ENCODE data around the gene WDR37.

Gene WDR37

DNA sequence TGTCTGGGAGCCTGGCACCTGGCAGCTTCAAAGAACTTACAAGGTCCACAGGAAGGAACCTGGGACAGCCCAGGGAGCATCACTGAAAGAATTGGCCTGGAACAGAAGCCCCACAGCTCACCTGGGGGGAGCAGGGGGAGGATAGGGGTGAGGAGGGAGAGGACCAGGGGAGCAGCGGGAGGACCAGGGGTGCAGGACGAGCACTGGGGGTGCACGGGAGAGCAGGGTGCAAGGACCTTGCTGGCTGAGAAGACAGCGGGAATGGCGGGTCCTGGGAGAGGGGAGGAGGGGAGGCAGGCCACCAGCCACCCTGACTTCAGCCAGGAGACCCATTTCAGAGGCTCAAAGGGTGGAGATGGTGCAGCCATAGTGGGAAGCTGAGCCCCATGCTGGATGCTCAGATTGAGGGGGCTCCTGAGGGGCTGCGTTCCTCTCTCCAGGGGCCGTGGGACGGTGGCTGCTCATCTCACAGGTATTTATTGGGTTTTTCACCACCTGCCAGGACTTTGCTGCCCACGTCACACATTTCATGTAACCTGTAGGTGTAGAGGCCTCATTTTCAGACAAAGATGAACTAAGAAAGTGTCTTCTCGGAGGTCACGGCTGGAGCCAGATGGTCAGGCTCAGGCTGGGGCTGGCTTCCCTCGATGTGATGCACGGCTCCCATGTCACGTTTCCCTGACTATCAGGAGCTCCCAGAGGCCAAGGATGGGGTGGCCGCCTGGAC is 110.1 kb downstream of the WDR37 start:
- DNase-seq (ENCODE audit: low spot score), result no peak
- in situ Hi-C loops (cut with MboI; ENCODE audit: low sequenced_read_pairs, unreplicated experiment), result no loop called here
- TF ChIP-seq CTCF (IDR thresholded peaks at IDR 0.05; ENCODE audit: borderline replicate concordance, control extremely low read depth, extremely low read depth, insufficient read depth, missing control alignments), result no peak

DNA sequence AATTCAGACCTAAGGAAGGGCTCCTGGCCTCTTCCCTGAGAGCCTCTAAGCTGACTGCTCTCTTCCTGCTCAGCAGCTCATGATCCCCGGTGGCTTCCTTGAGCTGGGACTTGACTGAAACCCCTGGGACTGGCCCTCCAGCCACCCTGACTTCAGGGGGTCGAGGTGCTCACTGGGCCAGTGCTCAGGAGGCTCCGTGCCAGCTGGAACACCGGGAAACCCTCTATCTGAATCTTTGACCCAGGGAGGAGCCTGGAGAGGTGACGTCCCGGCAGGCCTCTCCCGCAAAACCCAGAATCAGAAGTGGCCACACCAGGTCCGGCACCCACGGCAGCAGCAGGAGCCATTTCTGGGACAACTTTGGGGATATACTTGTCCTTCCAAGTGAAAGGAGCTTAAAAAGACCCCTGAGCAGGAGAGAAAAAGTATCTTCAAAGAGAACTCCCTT is 110.7 kb downstream of the WDR37 start:
- in situ Hi-C loops (cut with MboI; ENCODE audit: low sequenced_read_pairs, unreplicated experiment), result no loop called here
- TF ChIP-seq CTCF (IDR thresholded peaks at IDR 0.05; ENCODE audit: borderline replicate concordance, control extremely low read depth, extremely low read depth, insufficient read depth, missing control alignments), result no peak
- no peak for DNase-seq (ENCODE audit: low spot score)

DNA sequence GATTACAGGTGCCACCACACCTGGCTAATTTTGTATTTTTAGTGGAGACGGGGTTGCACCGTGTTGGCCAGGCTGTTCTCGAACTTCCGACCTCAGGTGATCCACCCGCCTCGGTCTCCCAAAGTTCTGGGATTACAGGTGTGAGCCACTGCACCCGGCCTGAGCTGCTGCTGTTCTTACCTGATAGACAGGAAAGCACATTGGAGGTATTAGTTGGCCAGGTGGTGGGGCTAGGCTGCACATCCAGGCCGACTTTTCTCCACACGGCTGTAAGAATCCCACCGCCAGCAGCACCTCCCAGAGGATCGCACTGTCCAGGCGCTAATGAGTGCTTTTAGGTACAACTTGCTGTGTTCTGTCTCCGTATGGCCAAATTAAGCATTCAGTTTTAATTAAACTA is 112.6 kb downstream of the WDR37 start:
- TF ChIP-seq CTCF (IDR thresholded peaks at IDR 0.05; ENCODE audit: borderline replicate concordance, control extremely low read depth, extremely low read depth, insufficient read depth, missing control alignments), result no peak
- no peak for DNase-seq (ENCODE audit: low spot score)
- in situ Hi-C loops (cut with MboI; ENCODE audit: low sequenced_read_pairs, unreplicated experiment), result no loop called here

DNA sequence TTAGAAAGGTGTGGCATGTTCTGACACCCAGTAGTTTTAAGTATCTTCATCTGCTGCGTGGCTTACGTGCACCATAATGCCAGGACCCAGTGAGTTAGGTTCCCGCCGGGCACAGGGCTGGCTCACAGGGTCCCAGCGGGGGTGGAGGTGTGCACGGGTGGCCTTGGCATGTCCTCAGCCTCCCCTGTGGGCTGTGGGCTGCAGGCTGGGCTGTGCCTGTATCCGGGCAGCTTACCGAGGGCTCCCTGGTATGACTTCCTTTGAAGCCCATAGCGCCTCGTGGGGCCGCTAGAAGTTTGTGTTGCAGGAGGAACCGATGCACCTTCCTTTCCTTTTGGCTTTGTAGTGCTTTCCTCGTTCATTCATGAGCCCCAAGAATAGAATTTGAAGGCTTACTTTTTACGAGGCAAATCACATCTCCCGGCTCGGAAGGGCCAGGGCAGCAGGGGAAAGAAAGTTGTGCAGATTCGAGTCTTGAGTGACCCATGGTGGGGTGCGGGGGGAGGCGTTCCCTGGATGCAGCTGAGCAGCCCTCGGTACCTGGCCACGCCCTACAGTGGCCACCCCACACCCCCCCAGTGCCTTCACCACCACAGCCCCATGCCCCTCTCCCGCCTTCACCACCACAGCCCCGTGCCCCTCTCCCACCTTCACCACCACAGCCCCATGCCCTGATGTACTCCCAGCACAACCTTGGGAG is 113.2 kb downstream of the WDR37 start:
- in situ Hi-C loops (cut with MboI; ENCODE audit: low sequenced_read_pairs, unreplicated experiment), result no loop called here
- DNase-seq (ENCODE audit: low spot score), result no peak
- TF ChIP-seq CTCF (IDR thresholded peaks at IDR 0.05; ENCODE audit: borderline replicate concordance, control extremely low read depth, extremely low read depth, insufficient read depth, missing control alignments), result no peak

DNA sequence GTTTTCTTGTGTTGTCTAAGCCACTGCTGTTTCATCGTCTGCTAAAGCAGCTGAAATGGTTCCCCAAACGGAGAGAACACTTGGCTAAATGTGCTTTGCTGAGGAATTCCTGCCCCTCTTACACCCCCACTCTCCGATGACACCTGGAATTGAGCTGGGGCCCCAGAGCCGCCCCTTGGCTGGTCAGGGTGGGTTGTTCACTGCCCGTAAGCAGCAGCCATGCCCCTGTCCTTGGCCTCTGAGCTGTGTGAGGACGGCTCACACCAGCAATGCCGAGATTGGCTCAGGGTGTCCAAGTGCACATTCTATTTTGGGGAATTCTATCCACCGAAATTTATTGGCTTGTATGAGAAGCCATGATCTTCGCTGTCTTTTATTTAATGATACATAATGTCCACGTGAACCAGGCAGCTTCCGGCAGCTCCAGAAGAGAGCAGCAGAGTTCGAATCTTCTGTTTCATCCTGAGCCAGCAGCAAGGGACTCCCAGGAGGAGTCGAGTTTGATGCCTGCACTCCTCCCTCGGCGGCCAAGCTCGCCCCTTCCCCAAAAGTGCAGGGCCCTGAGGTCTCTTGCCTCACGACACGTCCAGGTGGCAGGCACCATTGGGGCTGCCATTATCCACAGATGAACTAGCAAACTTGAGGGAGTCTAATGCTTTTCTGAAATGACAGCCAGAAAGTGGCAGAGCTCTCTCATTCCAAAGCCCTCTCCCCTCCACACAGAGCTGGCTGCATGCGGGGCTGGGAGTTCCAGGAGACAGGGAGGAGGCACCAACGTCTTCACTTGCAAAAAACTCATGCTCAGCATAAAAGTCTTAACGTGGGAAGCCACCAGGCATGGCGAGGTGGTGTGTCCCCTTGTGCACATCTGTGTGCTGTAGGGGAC is 114.0 kb downstream of the WDR37 start:
- DNase-seq (ENCODE audit: low spot score), result no peak
- no peak for TF ChIP-seq CTCF (IDR thresholded peaks at IDR 0.05; ENCODE audit: borderline replicate concordance, control extremely low read depth, extremely low read depth, insufficient read depth, missing control alignments)
- in situ Hi-C loops (cut with MboI; ENCODE audit: low sequenced_read_pairs, unreplicated experiment), result no loop called here

DNA sequence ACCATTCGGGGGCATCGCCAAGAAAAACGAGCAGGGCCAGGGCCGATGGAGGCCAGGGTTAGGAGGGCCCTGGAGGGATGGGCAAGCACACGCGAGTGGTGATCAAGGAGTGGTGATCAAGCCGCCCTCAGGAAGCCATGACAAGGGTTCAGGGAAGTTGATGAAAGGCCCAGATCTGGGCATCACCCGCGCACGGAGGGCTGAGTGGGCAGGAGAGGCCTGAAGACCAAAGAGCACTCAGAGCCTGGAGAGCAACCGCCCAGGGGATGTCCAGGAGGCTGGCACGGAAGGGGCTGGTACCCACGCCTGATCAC is 114.6 kb downstream of the WDR37 start:
- TF ChIP-seq CTCF (IDR thresholded peaks at IDR 0.05; ENCODE audit: borderline replicate concordance, control extremely low read depth, extremely low read depth, insufficient read depth, missing control alignments), result no peak
- DNase-seq (ENCODE audit: low spot score), result no peak
- in situ Hi-C loops (cut with MboI; ENCODE audit: low sequenced_read_pairs, unreplicated experiment), result no loop called here

Measured in GM13976 (cell line).